ENCODE results near the gene RRP7A. TPM values are rescaled to one million over a fixed set of nuclear protein-coding genes. Genes with fewer than 3 reads are reported as not detected.
A peak's percentile ranks its signal among the peaks of the same experiment; 100 is the strongest.

RRP7A gene
- total RNA-seq, 1 donor, result 29.0 TPM

DNA sequence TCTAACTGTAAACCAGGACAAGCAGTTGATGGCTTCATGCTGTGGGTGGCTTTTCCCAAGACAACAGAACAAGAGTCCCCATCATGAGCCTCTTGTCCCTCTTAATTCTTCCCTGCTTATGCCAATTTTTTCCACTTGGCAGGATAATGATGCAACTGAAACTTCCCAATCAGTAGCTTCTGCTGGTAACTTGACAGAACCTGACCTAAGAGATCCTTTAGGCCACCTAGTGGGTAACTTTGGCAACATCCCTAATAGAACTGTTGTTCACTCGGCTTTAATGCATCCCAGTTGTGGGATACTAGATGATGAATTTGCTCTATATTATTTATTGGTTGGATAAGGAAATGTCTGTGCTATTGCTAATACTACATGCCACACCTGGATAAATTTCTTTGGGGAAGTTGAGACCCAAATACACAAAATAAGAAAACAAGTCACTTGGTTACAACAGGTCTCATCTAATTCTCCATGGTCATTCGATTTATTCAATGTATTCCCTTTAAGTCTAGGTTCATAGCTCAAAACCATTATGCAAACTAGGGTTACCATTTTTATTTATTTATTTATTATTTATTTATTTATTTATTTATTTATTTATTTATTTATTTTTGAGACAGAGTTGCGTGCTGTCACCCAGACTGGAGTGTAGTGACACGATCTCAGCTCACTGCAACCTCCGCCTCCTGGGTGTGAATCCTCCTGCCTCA lies 46.0 kb downstream of the RRP7A start:
- H3K79me2 ChIP-seq (ENCODE audit: insufficient read depth, low read length), result no peaks in the 10 kb centered on the region
- no peaks in the 10 kb centered on the region for H3K36me3 ChIP-seq (ENCODE audit: insufficient read depth, low read length)
- H3K27ac ChIP-seq (ENCODE audit: low read depth, low read length), result no peak overlapping the region
- DNase-seq (ENCODE audit: insufficient read length, low spot score, missing footprints), result no peak
- peaks cover 3% of the 10 kb centered on the region for H3K27me3 ChIP-seq (ENCODE audit: insufficient read depth, low read length)
- H3K4me1 ChIP-seq (ENCODE audit: insufficient read depth, low read length), result no peaks in the 10 kb centered on the region
- no peak overlapping the region for H3K4me3 ChIP-seq (ENCODE audit: insufficient read depth, low read length)
- H4K20me1 ChIP-seq (ENCODE audit: insufficient read depth, low read length), result no peaks in the 10 kb centered on the region
- no peaks in the 10 kb centered on the region for H3K9me3 ChIP-seq (ENCODE audit: low read depth, low read length)
- peak; percentile 72 for TF ChIP-seq CTCF (IDR thresholded peaks at IDR 0.05; ENCODE audit: extremely low read depth, low read depth, low read length)
- H2AFZ ChIP-seq (ENCODE audit: low read length), result no peak overlapping the region
- H3K4me2 ChIP-seq (ENCODE audit: insufficient read depth, low read length), result no peak overlapping the region

DNA sequence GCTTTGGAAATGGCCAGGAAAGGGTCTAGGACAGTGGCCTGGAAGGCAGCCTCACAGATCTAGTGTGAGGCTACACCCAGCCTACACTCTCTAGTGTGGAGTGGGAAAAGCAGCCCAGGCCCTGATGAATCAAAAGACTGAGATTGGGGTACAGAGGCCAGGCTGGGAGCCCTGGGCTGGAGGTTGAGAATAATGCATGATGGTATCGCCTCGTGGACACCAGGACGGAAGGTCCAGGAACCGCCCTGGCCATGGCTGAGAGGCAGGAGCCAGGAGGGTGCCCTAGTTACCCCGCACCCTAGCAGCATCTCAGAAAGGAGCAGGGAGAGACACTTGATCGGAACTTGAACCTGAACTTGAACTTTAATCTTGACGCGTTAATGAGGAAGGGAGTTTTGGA lies 46.9 kb downstream of the RRP7A start:
- peaks cover 3% of the 10 kb centered on the region for H3K27me3 ChIP-seq (ENCODE audit: insufficient read depth, low read length)
- H3K36me3 ChIP-seq (ENCODE audit: insufficient read depth, low read length), result no peaks in the 10 kb centered on the region
- no peak overlapping the region for H3K4me2 ChIP-seq (ENCODE audit: insufficient read depth, low read length)
- no peaks in the 10 kb centered on the region for H4K20me1 ChIP-seq (ENCODE audit: insufficient read depth, low read length)
- no peak for DNase-seq (ENCODE audit: insufficient read length, low spot score, missing footprints)
- no peaks in the 10 kb centered on the region for H3K4me1 ChIP-seq (ENCODE audit: insufficient read depth, low read length)
- H3K4me3 ChIP-seq (ENCODE audit: insufficient read depth, low read length), result no peak overlapping the region
- TF ChIP-seq CTCF (IDR thresholded peaks at IDR 0.05; ENCODE audit: extremely low read depth, low read depth, low read length), result no peak
- H3K79me2 ChIP-seq (ENCODE audit: insufficient read depth, low read length), result no peaks in the 10 kb centered on the region
- no peaks in the 10 kb centered on the region for H3K9me3 ChIP-seq (ENCODE audit: low read depth, low read length)
- H3K27ac ChIP-seq (ENCODE audit: low read depth, low read length), result no peak overlapping the region
- no peak overlapping the region for H2AFZ ChIP-seq (ENCODE audit: low read length)

- Histone ChIP-seq H3K27me3 (ENCODE audit: insufficient read depth, low read length) (peaks cover 3% of the 10 kb centered on the region), H2AFZ (ENCODE audit: low read length) (no peak overlapping the region), H3K36me3 (ENCODE audit: insufficient read depth, low read length) (no peaks in the 10 kb centered on the region), H3K4me1 (ENCODE audit: insufficient read depth, low read length) (no peaks in the 10 kb centered on the region), H3K4me3 (ENCODE audit: insufficient read depth, low read length) (no peak overlapping the region), H3K27ac (ENCODE audit: low read depth, low read length) (no peak overlapping the region), H3K9me3 (ENCODE audit: low read depth, low read length) (no peaks in the 10 kb centered on the region), H4K20me1 (ENCODE audit: insufficient read depth, low read length) (no peaks in the 10 kb centered on the region), H3K4me2 (ENCODE audit: insufficient read depth, low read length) (no peak overlapping the region), H3K79me2 (ENCODE audit: insufficient read depth, low read length) (no peaks in the 10 kb centered on the region)
- no peak for TF ChIP-seq CTCF (IDR thresholded peaks at IDR 0.05; ENCODE audit: extremely low read depth, low read depth, low read length)
- DNase-seq (ENCODE audit: insufficient read length, low spot score, missing footprints), result no peak
These were observed 48.2 kb downstream of the RRP7A start for GRCh38 chr22:42471441-42471840.

GRCh38 chr22:42470366-42471082 lies 49.1 kb downstream of the RRP7A start:
- Histone ChIP-seq H4K20me1 (ENCODE audit: insufficient read depth, low read length) (no peaks in the 10 kb centered on the region), H3K27ac (ENCODE audit: low read depth, low read length) (no peak overlapping the region), H3K4me3 (ENCODE audit: insufficient read depth, low read length) (no peak overlapping the region), H3K4me1 (ENCODE audit: insufficient read depth, low read length) (no peaks in the 10 kb centered on the region), H3K9me3 (ENCODE audit: low read depth, low read length) (no peaks in the 10 kb centered on the region), H2AFZ (ENCODE audit: low read length) (no peak overlapping the region), H3K79me2 (ENCODE audit: insufficient read depth, low read length) (no peaks in the 10 kb centered on the region), H3K36me3 (ENCODE audit: insufficient read depth, low read length) (no peaks in the 10 kb centered on the region), H3K4me2 (ENCODE audit: insufficient read depth, low read length) (no peak overlapping the region), H3K27me3 (ENCODE audit: insufficient read depth, low read length) (peaks cover 3% of the 10 kb centered on the region)
- no peak for DNase-seq (ENCODE audit: insufficient read length, low spot score, missing footprints)
- no peak for TF ChIP-seq CTCF (IDR thresholded peaks at IDR 0.05; ENCODE audit: extremely low read depth, low read depth, low read length)

All from osteoblast (primary cell).